ENCODE measurements around the gene UBR1.
"Not testable (repeated sequence)": the region's sequence is repeated elsewhere in the genome, so short reads cannot be mapped to it uniquely, and the experiment has no call there.

UBR1 gene

DNA sequence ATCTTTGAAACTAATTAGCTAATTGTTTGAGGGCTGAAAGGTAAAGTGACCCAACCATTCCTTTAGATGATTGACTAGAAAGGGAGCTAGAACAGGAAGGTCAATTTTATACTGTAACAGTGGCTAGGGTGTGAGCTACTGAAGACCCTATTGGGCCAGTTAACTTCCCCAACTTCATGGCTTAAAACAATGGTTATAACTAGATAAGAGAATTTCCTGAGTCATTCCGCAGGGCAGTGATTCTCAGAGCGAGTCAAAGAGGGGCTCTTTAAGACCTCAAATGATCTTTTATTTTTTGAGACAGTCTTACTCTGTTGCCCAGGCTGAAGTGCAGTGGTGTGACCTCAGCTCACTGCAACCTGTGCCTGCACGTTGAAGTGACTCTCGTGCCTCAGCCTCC, 151.5 kb downstream of the UBR1 start:
- no peak for DNase-seq

DNA sequence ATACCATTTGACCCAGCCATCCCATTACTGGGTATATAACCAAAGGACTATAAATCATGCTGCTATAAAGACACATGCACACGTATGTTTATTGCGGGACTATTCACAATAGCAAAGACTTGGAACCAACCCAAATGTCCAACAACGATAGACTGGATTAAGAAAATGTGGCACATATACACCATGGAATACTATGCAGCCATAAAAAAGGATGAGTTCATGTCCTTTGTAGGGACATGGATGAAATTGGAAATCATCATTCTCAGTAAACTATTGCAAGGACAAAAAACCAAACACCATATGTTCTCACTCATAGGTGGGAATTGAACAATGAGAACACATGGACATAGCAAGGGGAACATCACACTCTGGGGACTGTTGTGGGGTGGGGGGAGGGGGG, 156.9 kb downstream of the UBR1 start:
- not testable (repeated sequence) for DNase-seq

DNA sequence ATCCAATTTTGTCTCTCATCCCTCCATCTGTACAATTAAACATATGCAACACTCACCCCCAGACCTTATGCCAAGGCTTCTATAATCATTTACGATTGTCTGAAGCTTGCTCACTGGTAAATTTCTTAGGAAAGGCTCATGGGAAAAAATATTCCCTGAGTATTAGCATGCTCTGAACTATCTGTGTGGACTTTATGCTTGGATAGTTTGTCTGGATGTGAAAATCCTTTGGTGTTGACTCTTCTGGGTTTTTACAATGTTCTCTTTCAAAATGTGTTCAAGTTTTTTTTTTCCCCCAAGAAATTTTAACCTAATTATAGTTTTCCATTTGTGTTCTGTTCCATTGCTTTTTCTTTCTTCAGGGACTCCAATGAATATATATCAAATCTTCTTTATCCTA, 165.3 kb downstream of the UBR1 start:
- DNase-seq, result no peak

DNA sequence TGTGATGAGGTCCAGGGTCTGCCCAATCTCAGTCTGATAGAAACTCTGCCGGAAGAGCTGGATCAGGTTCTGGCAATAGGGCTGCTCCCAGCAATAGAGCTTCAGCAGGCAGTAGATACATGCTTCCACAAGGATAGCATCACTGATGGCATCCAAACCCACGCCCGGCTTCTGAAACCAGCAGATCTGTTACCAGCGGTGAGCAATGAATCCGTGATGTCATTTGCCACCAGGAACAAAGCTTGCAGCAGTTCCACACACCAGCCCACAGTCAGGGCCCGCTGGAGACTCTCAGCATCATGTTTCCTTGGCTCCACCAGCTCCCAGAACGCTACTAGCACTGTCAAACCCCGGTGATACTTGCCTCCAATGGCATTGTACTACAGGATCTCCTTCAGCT, 166.0 kb downstream of the UBR1 start:
- no peak for DNase-seq

DNA sequence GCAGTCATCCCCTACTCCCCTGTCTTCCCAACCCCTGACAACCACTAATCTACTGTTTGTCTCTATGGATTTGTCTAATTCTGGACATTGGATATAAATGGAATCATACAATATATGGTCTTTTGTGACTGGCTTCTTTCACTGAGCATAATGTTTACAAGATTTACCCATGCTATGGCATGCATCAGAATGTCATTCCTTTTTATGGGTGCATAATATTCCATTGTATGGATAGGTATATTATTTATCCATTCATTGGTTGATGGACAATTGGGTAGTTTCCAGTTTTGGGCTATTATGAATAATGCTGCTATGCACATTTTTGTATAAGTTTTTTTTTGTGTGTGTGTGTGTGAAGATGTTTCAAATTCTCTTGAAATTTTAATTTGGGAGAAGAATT, 168.7 kb downstream of the UBR1 start:
- DNase-seq, result no peak

DNA sequence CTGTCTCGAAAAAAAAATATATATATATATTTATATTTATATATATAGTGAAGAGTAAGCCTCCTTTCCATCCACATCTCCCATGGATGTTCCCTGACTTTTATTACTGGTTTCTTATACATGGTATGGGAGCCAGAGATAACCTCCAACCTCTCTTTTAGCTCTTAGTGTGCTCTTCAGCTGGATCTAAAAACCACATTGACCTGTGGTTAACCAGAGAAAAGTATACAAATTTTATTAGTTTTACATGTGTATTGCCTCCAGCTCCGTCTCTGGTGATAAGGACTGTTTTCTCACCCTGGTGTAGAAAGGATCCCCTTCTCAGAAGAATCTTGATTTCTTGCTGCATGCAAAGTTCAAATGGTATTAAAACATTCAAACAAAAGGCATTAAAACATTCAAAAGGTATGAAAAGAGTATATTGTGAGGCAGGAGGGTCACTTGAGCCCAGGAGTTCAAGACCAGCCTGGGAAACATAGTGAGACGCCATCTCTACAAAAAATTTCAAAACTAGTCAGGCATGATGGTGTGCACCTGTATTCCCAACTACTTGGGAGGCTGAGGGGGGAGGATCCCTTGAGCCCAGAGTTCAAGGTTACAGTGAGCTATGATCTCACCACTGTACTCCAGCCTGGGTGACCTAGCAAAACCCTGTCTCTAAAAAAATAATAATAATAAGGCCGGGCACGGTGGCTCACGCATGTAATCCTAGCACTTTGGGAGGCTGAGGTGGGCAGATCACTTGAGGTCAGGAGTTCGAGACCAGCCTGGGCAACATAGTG, 171.8 kb downstream of the UBR1 start:
- DNase-seq, result no peak

DNA sequence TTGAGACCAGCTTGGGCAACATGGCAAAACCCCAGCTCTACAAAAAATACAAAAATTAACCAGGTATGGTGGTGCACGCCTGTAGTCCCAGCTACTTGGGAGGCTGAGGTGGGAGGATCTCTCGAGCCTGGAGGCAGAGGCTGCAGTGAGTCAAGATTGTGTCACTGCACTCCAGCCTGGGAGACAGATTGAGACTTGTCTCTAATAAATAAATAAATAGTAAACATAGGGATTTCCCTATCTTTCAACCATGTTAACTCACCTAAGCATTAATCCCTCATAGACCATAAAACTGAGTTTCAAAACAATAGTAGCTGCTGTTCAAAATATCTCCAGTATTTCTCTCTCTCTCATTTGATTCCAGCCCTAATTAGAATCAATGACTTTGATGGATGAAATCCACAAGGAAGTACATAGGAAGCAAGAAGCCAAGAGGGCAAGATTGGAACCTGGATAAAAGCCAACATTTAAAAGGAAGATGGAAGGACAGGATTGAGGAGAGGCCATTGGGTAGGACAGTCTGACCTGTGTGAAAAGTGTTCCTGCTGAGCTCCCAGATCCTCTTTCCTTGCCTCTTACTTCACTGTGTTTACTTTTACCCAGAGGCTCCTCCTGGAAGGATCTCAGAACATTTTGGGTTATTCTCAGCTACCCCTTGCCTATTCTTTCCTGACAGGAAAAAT, 172.9 kb downstream of the UBR1 start:
- DNase-seq, result no peak

DNA sequence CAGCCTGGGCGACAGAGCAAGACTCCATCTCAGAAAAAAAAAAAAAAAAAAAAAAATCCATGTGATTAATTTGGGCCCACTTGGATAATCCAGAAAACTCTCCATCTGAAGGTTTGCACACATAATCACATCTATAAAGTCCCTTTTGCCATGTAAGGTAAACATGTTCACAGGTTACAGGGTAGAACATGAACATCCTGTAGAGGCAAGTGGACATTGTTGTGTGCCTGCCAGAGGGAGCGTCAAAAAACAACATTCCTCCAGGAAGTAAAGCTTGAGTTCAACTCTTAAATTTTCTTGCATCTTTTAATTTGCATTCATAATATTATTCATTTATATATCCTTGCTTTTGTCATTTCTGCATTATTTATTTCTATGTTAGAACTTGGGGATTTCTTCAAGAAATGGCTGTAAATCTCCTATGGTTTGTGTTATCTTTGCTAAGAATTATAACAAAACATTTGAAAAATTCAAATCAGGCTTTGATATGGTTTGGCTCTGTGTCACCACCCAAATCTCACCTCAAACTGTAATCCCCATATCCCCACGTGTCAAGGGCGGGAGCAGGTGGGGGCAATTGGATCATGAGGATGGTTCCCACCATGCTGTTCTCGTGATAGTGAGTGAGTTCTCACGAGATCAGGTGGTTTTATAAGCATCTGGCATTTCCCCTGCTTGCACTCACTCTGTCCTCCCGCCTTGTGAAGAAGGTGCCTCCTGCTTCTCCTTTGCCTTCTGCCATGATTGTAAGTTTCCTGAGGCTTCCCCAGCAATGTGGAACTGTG, 173.9 kb downstream of the UBR1 start:
- DNase-seq, result no peak

DNA sequence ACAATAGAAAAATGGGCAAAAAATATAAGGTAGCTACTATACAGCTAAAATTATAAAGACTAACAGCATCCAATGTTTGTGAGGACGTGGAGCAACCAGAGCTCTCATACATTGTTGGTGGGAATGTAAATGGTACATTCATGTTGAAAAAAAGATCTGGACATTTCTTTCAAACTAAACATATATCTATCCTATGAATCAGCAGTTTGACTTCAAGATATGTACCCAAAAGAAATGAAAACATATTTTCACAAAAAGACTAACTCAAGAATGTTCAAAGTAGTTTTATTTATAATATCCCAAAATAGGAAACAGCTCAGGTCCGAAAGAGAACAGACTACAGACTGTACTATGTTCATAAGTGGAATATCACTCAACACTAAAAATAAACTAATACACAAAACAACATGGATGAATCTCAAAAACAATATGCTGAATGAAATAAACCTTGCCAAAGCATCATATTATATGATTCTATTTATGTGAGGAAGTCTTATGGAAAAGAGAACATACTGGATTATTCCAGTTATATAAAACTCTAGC, 176.5 kb downstream of the UBR1 start:
- DNase-seq, result no peak

DNA sequence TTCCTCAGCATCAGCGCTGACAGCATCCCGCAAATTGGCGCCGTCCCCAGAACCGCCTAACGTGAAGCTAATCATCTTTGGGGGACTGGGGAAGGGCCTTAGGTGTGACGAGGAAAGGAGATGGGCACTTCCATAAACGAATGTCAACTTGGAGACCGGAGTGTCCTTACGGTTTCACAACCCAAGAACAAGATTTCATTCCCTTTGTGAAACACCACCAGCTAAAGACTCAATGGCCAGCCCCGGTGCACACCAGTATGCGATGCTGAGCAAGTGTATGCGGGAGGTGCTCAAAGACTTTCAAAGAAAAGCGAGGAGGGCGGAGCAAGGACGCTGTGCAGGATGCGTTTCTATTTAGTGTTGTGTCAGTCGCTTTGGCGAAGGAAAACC, 184.5 kb downstream of the UBR1 start:
- DNase-seq, result peak; percentile 45

DNA sequence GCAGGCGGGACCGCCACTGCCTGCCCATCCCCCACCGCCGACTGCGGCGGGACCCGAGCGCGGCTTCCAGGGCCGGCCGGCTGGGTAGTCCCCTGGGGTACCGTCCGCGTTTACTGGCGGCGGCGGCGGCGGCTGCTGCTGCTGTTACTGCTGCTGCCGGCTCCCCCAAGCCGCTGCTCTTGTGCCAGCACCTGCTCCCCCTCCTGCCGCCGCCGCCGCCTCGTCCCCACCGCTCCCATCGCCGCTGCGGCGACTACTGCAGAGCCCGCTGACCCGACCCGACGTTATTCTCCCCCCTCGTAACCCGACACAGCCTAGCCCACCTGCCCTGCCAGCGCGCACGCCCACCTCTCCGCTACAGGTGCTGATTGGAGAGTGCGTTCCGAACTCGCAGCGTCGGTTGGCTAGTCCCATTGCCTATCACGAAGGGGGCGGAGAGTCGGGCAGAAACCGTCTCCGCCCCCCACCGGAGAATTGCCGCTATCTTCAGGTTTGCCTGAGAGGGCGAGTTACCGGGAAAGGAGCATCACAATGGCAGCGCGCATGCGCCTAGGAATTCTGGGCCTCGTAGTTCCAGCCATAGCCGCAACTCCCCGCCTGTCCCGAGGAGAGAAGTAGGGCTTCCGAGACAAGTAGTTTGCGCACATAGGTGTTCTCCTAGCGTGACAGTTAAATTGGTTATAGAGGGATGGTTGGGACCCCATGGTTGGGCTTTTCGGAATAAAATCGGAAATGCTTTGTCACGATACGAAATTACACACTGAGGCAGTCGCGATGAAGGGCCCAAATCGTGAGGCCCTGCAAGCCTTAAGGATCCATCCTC, 185.1 kb downstream of the UBR1 start, which contains the start of gene TTBK2:
TTBK2 (minus strand) TSS at position 260 of the 823 bp plus-strand sequence. CDS start 42,161 bp downstream, outside the sequence.
- peak; percentile 99 for DNase-seq

DNA sequence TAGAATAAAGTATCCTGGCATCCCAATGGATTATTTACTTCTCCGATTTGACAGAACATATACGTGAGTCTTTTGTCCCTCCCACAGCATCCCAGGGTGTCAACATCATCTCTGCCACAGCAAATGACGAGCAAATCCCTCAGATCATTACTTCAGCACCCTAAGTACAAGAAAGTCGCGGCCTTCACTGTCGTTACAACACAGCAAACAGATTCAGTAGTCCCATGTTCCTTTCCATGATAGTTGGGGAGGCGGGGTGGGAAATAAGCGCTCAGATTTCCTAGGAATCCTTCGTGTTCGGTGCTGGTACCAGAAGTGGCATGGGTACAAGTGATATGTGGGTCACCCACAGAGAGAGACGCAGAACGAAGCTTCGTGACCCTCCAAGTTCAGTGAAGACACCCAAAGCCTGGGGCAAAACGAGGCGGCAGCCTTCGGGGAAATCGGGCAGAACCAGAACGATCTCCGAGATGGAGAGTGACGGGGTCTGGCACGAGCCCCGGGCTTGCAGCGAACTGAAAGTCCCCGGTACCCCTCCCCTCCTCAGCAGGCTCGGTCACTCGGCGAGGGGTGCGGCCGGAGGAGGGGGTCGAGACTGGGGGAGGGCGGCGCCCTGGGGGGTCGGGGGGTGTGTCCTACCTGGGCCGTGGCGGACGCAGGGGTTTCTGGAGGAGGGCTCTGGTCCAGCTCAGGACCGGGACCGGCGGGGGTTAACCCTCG, 185.9 kb downstream of the UBR1 start:
- DNase-seq, result peak; percentile 39

DNA sequence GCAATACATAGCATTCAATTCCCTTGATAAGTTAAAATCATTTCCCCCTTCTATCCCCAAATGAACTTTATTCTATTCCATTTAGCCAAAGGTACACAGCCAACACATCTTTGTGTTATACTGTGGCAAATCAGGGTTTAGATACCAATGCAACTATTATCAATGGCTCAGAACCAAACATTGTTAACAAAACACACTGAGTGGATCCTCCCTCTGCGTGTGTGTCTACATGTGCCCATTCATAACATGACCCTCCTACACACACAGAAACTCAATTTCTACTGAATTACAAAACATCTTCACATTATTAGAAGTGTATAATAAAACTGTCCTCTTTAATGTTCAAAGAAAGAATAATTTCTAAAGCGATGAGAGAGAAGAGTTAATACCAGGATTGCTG, 186.5 kb downstream of the UBR1 start:
- peak; percentile 31 for DNase-seq

DNA sequence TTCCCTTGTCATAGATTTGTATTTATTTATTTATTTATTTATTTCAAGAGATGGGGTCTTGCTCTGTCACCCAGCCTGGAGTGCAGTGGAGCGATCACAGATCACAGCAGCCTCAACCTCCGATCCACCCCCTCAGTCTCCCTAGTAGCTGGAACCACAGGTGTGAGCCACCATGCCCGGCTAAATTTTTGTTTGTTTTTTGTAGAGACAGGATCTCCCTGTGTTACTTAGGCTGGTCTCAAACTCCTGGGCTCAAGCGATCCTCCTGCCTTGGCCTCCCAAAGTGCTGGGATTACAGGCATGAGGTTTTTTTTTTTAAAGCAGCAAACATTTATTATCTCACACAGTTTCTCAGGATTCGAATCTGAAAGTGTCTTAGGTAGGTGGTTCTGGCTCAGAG, 187.8 kb downstream of the UBR1 start:
- DNase-seq, result no peak

DNA sequence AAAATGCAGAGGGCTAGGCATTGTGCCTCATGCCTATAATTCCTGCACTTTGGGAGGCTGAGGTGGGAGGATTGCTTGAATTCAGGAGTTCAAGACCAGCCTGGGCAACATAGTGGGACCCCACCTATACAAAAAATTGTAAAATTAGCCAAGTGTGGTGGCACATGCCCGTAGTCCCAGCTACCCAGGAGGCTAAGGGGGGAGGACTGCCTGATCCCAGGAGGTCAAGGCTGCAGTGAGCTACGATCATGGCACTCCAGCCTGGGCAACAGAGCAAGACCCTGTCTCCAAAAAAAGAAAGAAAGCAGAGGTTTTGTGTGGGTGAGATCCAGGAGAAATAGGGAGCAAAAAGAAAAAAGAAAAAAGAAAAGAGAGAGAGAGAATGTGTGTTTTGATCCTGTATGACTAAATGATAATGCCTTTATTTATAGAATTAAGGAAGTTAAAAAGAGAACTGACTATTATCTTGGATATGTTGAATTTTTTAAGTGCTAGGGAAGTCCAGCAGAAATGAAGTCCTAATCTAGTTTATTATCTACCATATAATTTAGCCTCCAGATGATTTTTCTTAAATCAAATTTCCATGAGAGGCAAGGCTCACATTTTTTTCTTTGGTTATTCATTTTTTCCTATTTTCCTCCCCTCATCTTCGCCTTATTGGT, 190.1 kb downstream of the UBR1 start:
- DNase-seq, result no peak

DNA sequence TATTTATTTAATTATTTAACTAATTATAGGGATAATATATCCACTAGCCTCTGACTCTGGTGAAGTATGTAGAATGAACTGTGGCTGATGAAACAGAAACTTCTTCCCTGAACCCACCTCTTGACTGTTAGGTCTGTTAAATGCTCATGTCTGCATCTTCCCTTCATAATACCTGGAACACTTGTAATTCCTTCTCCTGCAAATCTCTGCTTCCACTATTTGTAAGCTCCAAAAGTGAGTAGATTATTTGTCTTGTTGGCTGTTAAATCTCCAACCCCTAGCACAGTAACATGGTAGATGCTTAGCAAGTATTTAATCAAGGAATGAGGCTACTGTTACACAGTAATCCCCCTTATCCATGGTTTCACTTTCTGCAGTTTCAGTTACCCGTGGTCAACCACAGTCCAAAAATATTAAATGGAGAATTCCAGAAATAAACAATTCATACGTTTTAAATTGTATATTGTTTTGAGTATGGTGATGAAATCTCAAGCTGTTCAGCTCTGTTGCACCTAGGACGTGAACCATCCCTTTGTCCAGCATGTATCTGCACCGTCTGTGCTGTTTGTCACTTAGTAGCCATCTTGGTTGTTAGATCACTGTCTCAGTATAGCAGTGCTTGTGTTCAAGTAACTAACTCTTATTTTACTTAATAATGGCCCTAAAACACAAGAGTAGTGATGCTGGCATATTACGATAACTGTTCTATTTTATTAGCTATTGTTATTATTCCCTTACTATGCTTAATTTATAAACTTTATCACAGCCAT, 190.9 kb downstream of the UBR1 start:
- no peak for DNase-seq

DNA sequence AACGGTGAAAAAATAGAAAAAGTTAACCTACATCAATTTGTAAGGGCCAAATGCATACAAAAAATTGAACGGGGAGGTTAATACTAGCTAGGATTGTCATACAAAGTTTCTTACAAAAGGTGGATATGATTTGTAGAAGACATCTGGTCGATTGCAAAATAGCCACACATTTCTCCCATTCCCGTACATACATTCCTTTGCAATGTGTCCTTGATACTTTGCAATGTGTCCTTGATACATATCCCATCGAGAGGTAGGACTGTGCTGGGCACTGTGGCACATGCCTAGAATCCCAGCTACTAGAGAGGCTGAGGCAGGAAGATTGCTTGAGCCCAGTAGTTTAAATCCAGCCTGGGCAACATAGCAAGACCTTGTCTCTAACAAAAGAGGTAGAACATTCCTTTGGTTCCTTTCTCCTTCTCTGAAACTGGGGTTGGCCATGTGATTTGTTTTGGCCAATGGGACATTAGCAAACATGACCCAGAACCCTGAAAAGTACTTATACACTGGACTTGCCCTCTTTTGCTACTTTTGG, 194.7 kb downstream of the UBR1 start:
- no peak for DNase-seq

DNA sequence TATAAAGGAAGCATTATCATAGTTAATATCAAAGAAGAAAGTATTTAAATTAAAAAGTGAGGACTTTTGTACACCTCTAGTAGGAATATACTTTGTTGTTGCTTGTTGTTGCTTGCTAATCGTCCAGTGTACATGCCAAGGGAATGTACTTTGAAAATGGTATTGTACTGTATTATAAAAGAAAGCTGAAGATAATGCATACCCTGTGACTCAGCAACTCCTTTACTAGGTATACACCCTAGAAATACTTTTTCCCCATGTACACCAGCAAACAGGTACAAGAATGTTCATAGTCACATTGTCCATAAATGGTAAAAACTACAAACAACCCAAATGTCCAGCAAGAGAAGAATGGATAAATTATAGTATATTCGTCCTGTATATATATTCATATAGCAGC, 197.3 kb downstream of the UBR1 start:
- no peak for DNase-seq

DNA sequence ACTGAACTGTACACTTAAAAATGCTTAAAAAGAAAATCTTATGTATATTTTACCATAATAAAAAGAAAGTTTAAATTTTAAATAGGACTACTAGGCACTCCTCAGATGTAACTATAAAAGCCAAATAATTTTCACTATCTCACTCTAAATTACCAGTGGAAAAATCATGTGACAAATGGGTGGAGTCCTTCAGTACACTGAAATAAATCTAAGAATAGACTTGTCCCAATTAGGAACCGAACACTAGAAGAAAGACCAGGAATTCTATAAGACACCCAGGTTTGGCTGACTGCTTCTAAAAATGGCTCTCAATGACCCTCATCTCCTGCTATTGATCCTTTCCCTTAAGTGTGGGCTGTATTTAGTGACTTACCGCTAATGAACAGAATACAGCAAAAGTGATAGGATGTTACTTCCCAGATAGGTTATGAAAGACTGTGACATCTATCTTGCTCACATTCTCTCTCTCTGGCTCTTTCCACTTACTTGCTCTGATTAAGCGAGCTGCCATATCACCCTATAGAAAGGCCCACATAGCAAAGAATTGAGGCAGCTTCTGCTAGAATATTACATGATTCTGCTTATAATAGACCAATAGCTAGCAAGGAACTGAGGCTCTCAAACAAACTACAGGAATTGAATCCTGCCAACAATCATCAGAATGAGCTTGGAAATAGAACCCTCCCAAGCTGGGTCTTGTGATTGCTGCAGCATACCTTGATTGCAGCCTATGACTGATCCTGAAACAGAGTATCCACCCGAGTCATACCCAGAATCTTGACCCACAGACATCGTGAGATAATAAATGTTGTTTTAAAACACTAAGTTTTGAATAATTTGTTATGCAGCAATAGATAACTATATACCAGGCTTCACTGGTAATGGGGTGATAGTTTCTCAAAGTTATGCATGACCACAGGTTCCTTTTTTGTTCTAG, 202.2 kb downstream of the UBR1 start:
- no peak for DNase-seq
